Brain microvascular endothelial cell (primary cell): ENCODE measurements around the gene TASOR2.

Experiments used
- DNase-seq: peaks from one replicate; pipeline ENCODE4 v3.0.0-alpha.2; 2020
- H3K27ac ChIP-seq: fragments of 250-450 bp; sonication (Bioruptor Pico); 2 replicates; pipeline ENCODE4 v1.5.1; 2020; ENCODE audit warnings: mild to moderate bottlenecking, moderate library complexity
- H3K27me3 ChIP-seq: fragments of 250-450 bp; sonication (Bioruptor Pico); replicated peaks from 2 replicates; pipeline ENCODE4 v1.5.1; 2020; ENCODE audit warnings: mild to moderate bottlenecking
- H3K36me3 ChIP-seq: fragments of 250-450 bp; sonication (Bioruptor Pico); replicated peaks from 2 replicates; pipeline ENCODE4 v1.5.1; 2020; ENCODE audit warnings: mild to moderate bottlenecking
- H3K4me3 ChIP-seq: 2 replicates; pipeline ENCODE4 v1.5.1; 2011; ENCODE audit warnings: low read depth, mild to moderate bottlenecking, control low read depth, low read length, moderate library complexity
- in situ Hi-C: cut with HindIII; loops from 2 replicates; pipeline ENCODE4 v1.10.0; 2017; ENCODE audit warnings: low sequenced_read_pairs, low pct_ligation_motif_present
- TF ChIP-seq, protein P1 (sequence below): IDR thresholded peaks from 2 replicates; pipeline ENCODE4 v1.5.1; 2011; ENCODE audit warnings: low read depth, mild to moderate bottlenecking, moderate library complexity, low read length, control low read depth, inconsistent platforms; ENCODE audit errors: missing control alignments

Gene TASOR2

DNA sequence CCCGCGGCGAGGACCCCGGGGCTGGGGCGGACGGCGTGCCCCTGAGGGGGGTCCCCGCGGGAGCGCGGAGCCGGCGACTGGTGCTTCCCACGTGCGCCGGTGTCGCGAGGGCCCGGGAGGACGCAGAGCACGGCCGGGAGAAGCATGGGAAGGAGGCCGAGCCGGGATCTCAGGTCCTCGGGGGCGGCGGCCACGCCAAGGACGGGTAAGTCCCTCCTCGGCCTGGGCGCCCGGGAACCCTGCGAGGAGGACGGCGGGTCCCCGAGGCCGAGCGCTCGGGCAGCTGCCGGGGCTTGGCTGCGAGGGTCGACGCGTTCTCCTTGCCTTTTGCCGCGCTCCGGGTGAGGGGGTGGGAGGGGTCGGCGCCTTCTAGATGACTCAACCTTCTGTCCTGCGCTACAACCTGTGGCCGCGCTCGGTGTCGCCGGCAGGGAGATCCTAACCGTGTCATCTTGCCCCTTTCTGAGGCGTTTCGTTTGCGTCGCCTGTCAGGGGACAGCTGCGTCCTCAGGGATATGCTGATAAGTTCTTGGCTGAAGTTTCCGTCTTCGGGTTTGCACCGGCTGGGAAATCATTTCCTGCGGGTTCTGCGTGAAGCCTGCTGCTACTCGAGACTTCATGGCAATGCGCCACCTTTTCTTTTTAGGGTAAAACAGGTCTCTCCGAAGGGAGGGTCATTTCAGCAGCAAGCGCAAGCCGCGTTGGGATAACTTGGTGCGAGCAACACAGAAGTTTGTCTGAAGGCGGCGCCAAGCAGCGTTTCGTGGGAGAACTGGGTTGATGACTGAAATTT lies 529 bp downstream of the TASOR2 start:
- in situ Hi-C loops = no loop called here
- TF ChIP-seq, protein P1, sequence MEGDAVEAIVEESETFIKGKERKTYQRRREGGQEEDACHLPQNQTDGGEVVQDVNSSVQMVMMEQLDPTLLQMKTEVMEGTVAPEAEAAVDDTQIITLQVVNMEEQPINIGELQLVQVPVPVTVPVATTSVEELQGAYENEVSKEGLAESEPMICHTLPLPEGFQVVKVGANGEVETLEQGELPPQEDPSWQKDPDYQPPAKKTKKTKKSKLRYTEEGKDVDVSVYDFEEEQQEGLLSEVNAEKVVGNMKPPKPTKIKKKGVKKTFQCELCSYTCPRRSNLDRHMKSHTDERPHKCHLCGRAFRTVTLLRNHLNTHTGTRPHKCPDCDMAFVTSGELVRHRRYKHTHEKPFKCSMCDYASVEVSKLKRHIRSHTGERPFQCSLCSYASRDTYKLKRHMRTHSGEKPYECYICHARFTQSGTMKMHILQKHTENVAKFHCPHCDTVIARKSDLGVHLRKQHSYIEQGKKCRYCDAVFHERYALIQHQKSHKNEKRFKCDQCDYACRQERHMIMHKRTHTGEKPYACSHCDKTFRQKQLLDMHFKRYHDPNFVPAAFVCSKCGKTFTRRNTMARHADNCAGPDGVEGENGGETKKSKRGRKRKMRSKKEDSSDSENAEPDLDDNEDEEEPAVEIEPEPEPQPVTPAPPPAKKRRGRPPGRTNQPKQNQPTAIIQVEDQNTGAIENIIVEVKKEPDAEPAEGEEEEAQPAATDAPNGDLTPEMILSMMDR = peak; percentile 74
- DNase-seq = peak; percentile 63
- H3K4me3 ChIP-seq = peak overlapping the region; percentile 87
- no peaks in the 10 kb centered on the region for H3K36me3 ChIP-seq
- H3K27ac ChIP-seq = peak overlapping the region; percentile 49
- no peaks in the 10 kb centered on the region for H3K27me3 ChIP-seq

DNA sequence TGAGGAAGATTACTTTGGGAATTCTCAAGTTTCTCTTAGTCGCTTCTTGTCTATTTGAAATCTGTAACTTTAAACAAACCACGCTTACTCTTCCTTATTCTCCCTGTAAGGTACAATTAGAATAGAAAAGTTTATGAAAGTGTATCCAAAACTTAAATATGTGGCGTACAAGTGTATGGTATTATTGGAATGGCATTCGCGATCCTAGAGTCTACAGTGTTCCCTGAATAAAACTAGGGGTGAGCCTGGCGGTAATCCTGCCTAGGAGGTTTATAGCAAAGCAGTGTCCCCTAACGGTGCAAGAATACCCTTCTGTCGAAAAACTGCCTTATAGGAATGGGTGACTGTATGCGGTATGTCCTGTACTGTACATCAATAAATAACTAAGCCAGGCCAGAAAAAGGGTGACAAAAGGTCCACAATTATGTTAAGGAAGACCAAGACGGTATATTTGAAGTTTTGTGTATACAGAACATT lies 1.2 kb downstream of the TASOR2 start:
- in situ Hi-C loops = no loop called here
- H3K27me3 ChIP-seq = no peaks in the 10 kb centered on the region
- peak overlapping the region; percentile 87 for H3K4me3 ChIP-seq
- no peak overlapping the region for H3K27ac ChIP-seq
- no peak for DNase-seq
- TF ChIP-seq, protein P1 = no peak
- no peaks in the 10 kb centered on the region for H3K36me3 ChIP-seq

DNA sequence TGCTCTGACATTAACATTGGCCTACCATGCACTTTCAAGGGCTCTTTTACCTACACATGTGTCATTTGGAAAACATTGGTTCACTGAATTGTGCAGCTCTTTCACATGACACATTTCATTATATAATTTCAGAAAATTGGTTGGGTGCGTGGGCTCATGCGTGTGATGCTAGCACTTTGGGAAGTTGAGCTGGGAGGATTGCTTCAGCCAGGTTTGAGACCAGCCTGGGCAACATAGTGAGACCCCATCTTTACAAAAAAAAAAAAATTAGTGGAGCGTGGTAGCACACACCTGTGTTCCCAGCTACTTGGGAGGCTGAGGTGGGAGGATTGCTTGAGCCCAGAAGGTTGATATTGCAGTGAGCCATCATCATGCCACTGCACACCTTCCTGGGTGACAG lies 3.9 kb downstream of the TASOR2 start:
- Histone ChIP-seq H3K27me3 (no peaks in the 10 kb centered on the region), H3K27ac (no peak overlapping the region), H3K36me3 (no peaks in the 10 kb centered on the region), H3K4me3 (no peak overlapping the region)
- DNase-seq = no peak
- in situ Hi-C loops = no loop called here
- TF ChIP-seq, protein P1 = no peak

DNA sequence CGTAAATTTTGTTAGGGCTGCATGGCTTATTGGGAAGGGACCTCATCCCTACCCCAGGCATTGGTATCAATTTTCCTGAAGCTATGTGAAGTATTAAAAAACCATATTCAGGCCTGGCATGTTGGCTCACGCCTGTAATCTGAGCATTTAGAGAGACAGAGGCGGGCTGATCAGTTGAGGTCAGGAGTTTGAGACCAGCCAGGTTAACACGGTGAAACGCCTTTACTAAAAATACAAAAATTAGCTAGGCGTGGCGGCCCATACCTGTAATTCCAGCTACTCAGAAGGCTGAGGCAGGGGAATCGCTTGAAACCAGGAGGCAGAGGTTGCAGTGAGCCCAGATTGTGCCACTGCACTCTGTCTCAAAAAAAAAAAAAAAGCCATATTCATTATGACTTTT lies 7.1 kb downstream of the TASOR2 start:
- Histone ChIP-seq H3K27me3 (no peaks in the 10 kb centered on the region), H3K36me3 (no peaks in the 10 kb centered on the region), H3K27ac (no peak overlapping the region), H3K4me3 (no peak overlapping the region)
- in situ Hi-C loops = no loop called here
- DNase-seq = no peak
- TF ChIP-seq, protein P1 = no peak

DNA sequence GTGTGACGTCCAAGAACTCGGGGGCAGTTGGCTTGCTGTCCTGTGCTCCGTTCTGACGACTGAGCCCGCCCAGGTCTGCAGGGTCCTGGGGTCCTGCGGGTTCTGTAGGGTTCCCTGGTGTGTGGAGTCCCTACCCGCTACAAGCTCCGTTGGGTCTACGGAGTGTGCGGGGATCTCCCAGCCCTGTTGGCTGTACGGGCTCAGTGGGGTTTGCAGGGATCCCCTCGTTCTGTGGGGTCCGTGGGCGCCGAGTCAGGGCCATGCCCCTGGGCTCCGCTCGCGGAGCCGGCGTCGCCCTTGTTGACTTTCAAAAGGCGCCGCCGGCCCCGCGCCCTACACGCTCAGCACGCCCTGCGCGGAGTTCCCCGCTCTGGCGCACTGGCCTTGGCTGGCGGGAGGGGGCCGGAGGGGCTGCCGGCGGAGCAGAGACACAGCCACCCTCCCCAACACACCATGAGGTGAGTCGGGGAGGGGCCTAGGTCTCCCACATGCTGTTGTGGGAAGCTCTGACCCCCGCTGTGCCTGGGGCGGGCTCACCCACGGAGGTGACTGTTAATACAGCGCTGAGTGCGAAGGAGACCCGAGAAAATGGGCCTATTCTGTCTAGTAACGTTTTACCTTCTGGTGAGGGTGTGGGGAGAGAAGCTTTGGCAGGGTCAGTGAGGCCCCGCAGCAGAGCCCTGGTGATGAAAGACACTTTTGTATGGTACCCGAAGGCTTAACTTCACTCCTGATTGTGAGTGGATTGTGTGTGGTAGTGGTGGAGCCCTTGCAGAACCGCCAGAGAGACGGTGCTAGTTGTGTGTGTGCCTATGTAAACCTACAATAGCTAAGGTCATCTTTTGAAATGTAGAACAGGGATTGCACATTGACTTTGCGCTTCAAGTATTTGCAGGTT lies 8.1 kb downstream of the TASOR2 start:
- peak overlapping the region; percentile 1 for H3K27ac ChIP-seq
- DNase-seq = peak; percentile 14
- in situ Hi-C loops = no loop called here

More for the DNA sequence above, 8.1 kb downstream of the TASOR2 start:
- peak overlapping the region; percentile 65 for H3K4me3 ChIP-seq
- no peaks in the 10 kb centered on the region for H3K36me3 ChIP-seq
- no peaks in the 10 kb centered on the region for H3K27me3 ChIP-seq
- TF ChIP-seq, protein P1 = no peak
